ENCODE data around the gene CACNA1B. TPM values are rescaled to one million over a fixed set of nuclear protein-coding genes. Genes with fewer than 3 reads are reported as not detected.

CACNA1B gene
- total RNA-seq, 1 donor from 2014 or later = 0.74 TPM

- Histone ChIP-seq H3K9me3 (no peaks in the 10 kb centered on the region), H3K4me1 (no peaks in the 10 kb centered on the region), H3K36me3 (no peaks in the 10 kb centered on the region), H3K4me3 (no peak overlapping the region), H3K27me3 (no peaks in the 10 kb centered on the region), H3K27ac (no peak overlapping the region)
- intact Hi-C loops (cut with DNase I) = no loop called here
- TF ChIP-seq CTCF (IDR thresholded peaks at IDR 0.05) (no peak), POLR2AphosphoS5 (IDR thresholded peaks at IDR 0.05; ENCODE audit: insufficient read depth in 1 of 2, low read depth in 1 of 2) (no peak), POLR2A (IDR thresholded peaks at IDR 0.05) (no peak)
- DNase-seq (ENCODE audit: extremely low spot score in 2 of 2) = no peak
Measured at GRCh38 chr9:138071731-138072130, 194.1 kb downstream of the CACNA1B start.

GRCh38 chr9:138072161-138072842 is 194.7 kb downstream of the CACNA1B start:
- Histone ChIP-seq H3K9me3 (no peaks in the 10 kb centered on the region), H3K27ac (no peak overlapping the region), H3K4me3 (no peak overlapping the region), H3K27me3 (no peaks in the 10 kb centered on the region), H3K4me1 (no peaks in the 10 kb centered on the region), H3K36me3 (no peaks in the 10 kb centered on the region)
- intact Hi-C loops (cut with DNase I) = no loop called here
- no peak for TF ChIP-seq CTCF (IDR thresholded peaks at IDR 0.05)
- TF ChIP-seq POLR2A (IDR thresholded peaks at IDR 0.05) = no peak
- no peak for TF ChIP-seq POLR2AphosphoS5 (IDR thresholded peaks at IDR 0.05; ENCODE audit: insufficient read depth in 1 of 2, low read depth in 1 of 2)
- no peak for DNase-seq (ENCODE audit: extremely low spot score in 2 of 2)

GRCh38 chr9:138072897-138073296 is 195.3 kb downstream of the CACNA1B start:
- Histone ChIP-seq H3K4me1 (no peaks in the 10 kb centered on the region), H3K27ac (no peak overlapping the region), H3K9me3 (no peaks in the 10 kb centered on the region), H3K4me3 (no peak overlapping the region), H3K27me3 (no peaks in the 10 kb centered on the region), H3K36me3 (no peaks in the 10 kb centered on the region)
- peak in 1 of 2 donors; percentile 77 for DNase-seq (ENCODE audit: extremely low spot score in 2 of 2)
- TF ChIP-seq POLR2AphosphoS5 (IDR thresholded peaks at IDR 0.05; ENCODE audit: insufficient read depth in 1 of 2, low read depth in 1 of 2) = no peak
- no peak for TF ChIP-seq CTCF (IDR thresholded peaks at IDR 0.05)
- no peak for TF ChIP-seq POLR2A (IDR thresholded peaks at IDR 0.05)
- intact Hi-C loops (cut with DNase I) = no loop called here

GRCh38 chr9:138073408-138073807 is 195.8 kb downstream of the CACNA1B start:
- H3K9me3 ChIP-seq = no peaks in the 10 kb centered on the region
- H3K27ac ChIP-seq = no peak overlapping the region
- H3K4me3 ChIP-seq = no peak overlapping the region
- no peak for TF ChIP-seq POLR2A (IDR thresholded peaks at IDR 0.05)
- TF ChIP-seq CTCF (IDR thresholded peaks at IDR 0.05) = no peak
- TF ChIP-seq POLR2AphosphoS5 (IDR thresholded peaks at IDR 0.05; ENCODE audit: insufficient read depth in 1 of 2, low read depth in 1 of 2) = no peak
- DNase-seq (ENCODE audit: extremely low spot score in 2 of 2) = no peak
- H3K4me1 ChIP-seq = no peaks in the 10 kb centered on the region
- H3K27me3 ChIP-seq = no peaks in the 10 kb centered on the region
- intact Hi-C loops (cut with DNase I) = no loop called here
- H3K36me3 ChIP-seq = no peaks in the 10 kb centered on the region

GRCh38 chr9:138073808-138074207 is 196.2 kb downstream of the CACNA1B start:
- Histone ChIP-seq H3K4me1 (no peaks in the 10 kb centered on the region), H3K9me3 (no peaks in the 10 kb centered on the region), H3K4me3 (no peak overlapping the region), H3K27me3 (no peaks in the 10 kb centered on the region), H3K27ac (no peak overlapping the region), H3K36me3 (no peaks in the 10 kb centered on the region)
- TF ChIP-seq POLR2AphosphoS5 (IDR thresholded peaks at IDR 0.05; ENCODE audit: insufficient read depth in 1 of 2, low read depth in 1 of 2) (no peak), POLR2A (IDR thresholded peaks at IDR 0.05) (no peak)
- intact Hi-C loops (cut with DNase I) = no loop called here
- DNase-seq (ENCODE audit: extremely low spot score in 2 of 2) = no peak

Data from vagina (tissue), 2 donors.